ENCODE results near the gene TSNAXIP1.

DNA sequence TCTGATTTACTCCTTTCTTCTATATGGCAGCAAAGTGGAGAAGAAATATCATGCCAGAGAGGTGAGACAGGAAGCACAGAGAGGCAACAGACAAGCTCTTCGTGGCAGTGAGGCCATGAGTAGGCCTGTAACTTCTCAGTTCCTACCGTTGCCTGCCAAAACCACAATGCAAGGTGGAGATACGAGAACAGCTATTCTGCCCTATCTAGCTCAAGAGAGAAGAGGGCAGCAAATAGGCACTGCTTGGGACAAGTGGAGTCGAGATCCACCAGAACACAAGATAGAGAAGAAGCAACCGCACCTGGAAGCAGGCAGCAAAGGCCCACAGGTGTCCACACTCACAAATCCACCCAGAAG lies 25.1 kb upstream of the TSNAXIP1 start:
- TF ChIP-seq, protein P1, sequence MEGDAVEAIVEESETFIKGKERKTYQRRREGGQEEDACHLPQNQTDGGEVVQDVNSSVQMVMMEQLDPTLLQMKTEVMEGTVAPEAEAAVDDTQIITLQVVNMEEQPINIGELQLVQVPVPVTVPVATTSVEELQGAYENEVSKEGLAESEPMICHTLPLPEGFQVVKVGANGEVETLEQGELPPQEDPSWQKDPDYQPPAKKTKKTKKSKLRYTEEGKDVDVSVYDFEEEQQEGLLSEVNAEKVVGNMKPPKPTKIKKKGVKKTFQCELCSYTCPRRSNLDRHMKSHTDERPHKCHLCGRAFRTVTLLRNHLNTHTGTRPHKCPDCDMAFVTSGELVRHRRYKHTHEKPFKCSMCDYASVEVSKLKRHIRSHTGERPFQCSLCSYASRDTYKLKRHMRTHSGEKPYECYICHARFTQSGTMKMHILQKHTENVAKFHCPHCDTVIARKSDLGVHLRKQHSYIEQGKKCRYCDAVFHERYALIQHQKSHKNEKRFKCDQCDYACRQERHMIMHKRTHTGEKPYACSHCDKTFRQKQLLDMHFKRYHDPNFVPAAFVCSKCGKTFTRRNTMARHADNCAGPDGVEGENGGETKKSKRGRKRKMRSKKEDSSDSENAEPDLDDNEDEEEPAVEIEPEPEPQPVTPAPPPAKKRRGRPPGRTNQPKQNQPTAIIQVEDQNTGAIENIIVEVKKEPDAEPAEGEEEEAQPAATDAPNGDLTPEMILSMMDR (IDR thresholded peaks at IDR 0.05; ENCODE audit: poor library complexity), result no peak
- no peak for TF ChIP-seq EZH2phosphoT487 (IDR thresholded peaks at IDR 0.05; ENCODE audit: low read depth, severe bottlenecking, unreplicated experiment)
- TF ChIP-seq EZH2 (IDR thresholded peaks at IDR 0.05; ENCODE audit: borderline replicate concordance), result no peak
